ENCODE results near the gene STK11.

Gene STK11

DNA sequence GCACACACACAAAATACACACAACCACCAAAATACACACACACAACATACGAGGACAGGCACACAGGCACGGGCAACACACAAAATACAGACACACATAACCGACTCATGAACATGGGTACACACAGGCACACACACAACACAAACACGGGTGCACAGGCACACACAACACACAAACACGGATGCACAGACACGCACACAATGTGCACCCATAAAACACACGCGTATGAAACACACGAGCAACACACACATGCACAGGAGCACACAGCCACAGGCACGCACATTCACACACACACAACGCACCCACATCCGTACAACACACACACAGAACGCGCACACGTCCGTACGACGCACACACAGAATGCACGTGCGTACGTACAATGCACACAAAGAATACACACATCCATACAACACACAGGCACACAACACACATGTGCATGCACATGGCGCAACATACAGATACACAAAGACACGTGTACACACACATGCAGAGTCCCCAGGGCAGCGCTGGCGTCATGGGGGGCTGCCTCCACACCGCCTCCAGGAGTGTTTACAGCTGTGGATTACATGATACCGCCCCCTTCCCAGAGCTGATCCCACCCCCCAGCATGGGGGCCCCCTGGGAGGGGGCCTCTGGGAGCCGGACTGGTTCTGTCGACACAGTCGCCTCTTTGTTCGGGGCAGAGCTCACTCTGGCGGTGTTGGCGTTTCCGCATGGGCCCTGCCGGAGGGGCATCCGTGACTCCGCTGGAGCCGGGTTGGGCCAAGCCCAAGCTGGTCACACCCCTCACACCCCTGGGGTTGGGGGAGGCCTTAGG, 34.4 kb upstream of the STK11 start:
- no peak for DNase-seq (ENCODE audit: low read depth)
- no peak for TF ChIP-seq CTCF (conservative IDR thresholded peaks at IDR 0.05; ENCODE audit: low read depth, low read length)
- no peak overlapping the region for H3K4me3 ChIP-seq (ENCODE audit: low read depth, low read length)

DNA sequence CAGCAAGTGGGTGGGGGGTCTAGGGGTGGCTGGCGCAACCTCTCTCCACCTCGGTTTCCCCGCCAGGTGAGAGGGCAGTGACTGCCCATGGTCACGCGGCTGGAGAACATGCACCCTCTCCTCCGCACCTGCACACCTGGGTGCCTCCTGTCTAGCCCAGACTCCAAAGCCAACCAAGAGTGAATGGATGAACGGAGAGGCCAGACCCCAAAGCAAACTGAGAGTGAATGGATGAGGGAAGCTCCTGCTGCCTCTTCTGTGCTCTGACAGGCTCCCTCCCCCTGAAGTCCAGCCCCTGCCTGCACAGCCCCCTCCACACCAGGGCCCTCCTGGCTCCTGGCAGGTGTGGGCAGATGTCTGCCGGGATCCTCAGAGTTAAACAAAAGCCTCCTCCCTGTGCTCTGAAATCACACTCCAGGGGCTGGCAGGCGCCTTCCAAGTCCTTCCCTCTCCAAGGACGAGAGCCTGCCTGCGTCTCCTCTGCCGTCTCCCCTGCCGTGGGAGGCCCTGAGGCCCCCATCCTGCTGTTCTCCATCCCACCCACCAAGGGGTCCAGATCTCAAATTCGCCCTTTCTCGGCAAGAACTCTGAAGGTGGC, 33.7 kb upstream of the STK11 start:
- DNase-seq (ENCODE audit: low read depth) = peak; percentile 31
- H3K4me3 ChIP-seq (ENCODE audit: low read depth, low read length) = peak overlapping the region; percentile 84
- TF ChIP-seq CTCF (conservative IDR thresholded peaks at IDR 0.05; ENCODE audit: low read depth, low read length) = no peak

GRCh38 chr19:1172353-1173158, 33.0 kb upstream of the STK11 start:
- TF ChIP-seq CTCF (conservative IDR thresholded peaks at IDR 0.05; ENCODE audit: low read depth, low read length) = no peak
- peak overlapping the region; percentile 84 for H3K4me3 ChIP-seq (ENCODE audit: low read depth, low read length)
- peak; percentile 48 for DNase-seq (ENCODE audit: low read depth)

- no peak for TF ChIP-seq CTCF (conservative IDR thresholded peaks at IDR 0.05; ENCODE audit: low read depth, low read length)
- peak overlapping the region; percentile 84 for H3K4me3 ChIP-seq (ENCODE audit: low read depth, low read length)
- DNase-seq (ENCODE audit: low read depth) = no peak
Measured at GRCh38 chr19:1173159-1173844, 32.3 kb upstream of the STK11 start.

DNA sequence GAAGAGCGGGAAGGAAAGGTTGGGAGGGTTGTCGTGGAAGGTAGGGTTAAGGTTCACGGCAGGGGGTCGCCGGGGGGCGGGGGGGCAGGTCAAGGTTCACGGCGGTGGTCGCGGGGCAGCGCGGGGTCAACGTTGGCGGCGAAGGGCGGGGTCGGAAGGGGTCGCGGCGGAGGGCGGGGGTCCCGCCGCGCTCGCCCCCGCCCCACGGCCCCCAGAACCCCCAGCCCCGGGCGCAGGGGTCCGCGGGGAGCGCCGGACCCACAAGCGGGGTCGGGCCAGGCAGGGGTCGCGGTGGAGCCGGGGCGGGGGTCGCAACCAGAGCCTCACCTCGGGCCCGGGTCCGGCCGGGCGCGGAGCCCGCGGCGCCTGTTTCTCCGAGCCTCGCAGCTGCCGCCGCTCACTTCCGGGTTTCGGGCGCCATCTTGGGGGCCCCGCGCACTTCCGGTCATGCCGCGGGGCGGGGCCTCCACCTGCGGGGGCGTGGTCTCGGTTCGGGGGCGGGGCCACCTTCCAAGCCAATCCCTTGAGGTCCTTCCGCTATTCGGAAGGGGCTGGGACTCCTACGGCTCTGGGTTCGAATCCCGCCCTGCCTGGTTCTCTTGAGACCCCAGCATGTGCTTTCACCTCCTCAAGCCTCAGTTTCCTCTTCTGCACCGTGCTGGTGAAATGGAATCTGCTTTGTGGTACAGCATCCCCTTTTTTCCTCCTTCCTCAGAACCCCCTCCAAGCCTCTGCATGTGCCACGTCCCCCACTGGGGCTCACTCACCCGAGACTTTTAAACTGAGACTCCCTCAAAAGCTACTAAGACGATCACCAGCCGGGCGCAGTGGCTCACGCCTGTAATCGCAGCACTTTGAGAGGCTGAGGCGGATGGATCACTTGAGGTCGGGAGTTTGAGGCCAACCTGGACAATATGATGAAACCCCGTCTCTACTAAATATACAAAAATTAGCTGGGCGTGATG, 31.5 kb upstream of the STK11 start, which contains the start of gene SBNO2:
TSS of gene SBNO2 (minus strand) at position 424 of the 965 bp plus-strand sequence. CDS start 19,992 bp downstream, outside the sequence.
- peak; percentile 88 for DNase-seq (ENCODE audit: low read depth)
- H3K4me3 ChIP-seq (ENCODE audit: low read depth, low read length) = peak within 1 kb of the TSS; percentile 84
- TF ChIP-seq CTCF (conservative IDR thresholded peaks at IDR 0.05; ENCODE audit: low read depth, low read length) = no peak
